HCT116 (cell line): Measurements from ENCODE around the gene CCDC127.

Source experiments
- ELF1 ChIP-seq: IDR thresholded peaks from 2 replicates; pipeline ENCODE4 v1.6.1; 2012; ENCODE audit warnings: low read depth, borderline replicate concordance
- SIN3A ChIP-seq: IDR thresholded peaks from 2 replicates; pipeline ENCODE4 v1.6.1; 2012; ENCODE audit warnings: low read depth
- SP1 ChIP-seq: IDR thresholded peaks from 2 replicates; pipeline ENCODE4 v1.6.1; 2012; ENCODE audit warnings: low read depth
- TF ChIP-seq, protein P1 (sequence below), 3 experiments: fragments of 200-600 bp in 1 of 3; sonication (generic) in 1 of 3; IDR thresholded peaks in 2 of 3; conservative IDR thresholded peaks in 1 of 3; 2 replicates each; pipeline ENCODE4 v1.5.1; 2012 to 2017; ENCODE audit warnings: low read depth in 2 of 3, low read length in 2 of 3, antibody characterized with exemption in 1 of 3, borderline replicate concordance in 1 of 3, control low read depth in 1 of 3, mild to moderate bottlenecking in 1 of 3, mixed read lengths in 1 of 3, mixed run types in 1 of 3, moderate library complexity in 1 of 3; ENCODE audit not compliant: insufficient read depth in 1 of 3

GRCh38 chr5:155651-156410 lies 62.1 kb downstream of the CCDC127 start:
- TF ChIP-seq, protein P1, sequence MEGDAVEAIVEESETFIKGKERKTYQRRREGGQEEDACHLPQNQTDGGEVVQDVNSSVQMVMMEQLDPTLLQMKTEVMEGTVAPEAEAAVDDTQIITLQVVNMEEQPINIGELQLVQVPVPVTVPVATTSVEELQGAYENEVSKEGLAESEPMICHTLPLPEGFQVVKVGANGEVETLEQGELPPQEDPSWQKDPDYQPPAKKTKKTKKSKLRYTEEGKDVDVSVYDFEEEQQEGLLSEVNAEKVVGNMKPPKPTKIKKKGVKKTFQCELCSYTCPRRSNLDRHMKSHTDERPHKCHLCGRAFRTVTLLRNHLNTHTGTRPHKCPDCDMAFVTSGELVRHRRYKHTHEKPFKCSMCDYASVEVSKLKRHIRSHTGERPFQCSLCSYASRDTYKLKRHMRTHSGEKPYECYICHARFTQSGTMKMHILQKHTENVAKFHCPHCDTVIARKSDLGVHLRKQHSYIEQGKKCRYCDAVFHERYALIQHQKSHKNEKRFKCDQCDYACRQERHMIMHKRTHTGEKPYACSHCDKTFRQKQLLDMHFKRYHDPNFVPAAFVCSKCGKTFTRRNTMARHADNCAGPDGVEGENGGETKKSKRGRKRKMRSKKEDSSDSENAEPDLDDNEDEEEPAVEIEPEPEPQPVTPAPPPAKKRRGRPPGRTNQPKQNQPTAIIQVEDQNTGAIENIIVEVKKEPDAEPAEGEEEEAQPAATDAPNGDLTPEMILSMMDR (IDR thresholded peaks at IDR 0.05 in 2 of 3, conservative IDR thresholded peaks at IDR 0.05 in 1 of 3; ENCODE audit: borderline replicate concordance in 1 of 3, insufficient read depth in 1 of 3, low read depth in 2 of 3, low read length in 2 of 3) = no peak
- no peak for TF ChIP-seq SIN3A
- TF ChIP-seq SP1 = no peak
- TF ChIP-seq ELF1 = no peak
